GM18868 (cell line): Measurements from ENCODE around the gene STRBP.
A peak's percentile ranks its signal among the peaks of the same experiment; 100 is the strongest.
"Not testable (repeated sequence)": the region's sequence is repeated elsewhere in the genome, so short reads cannot be mapped to it uniquely, and the experiment has no call there.

Source experiments
- ATAC-seq: cut with Tn5 transposase; IDR thresholded peaks from one replicate; pipeline ENCODE4 v1.9.1; 2021; ENCODE audit warnings: mild to moderate bottlenecking, moderate library complexity; ENCODE audit not compliant: unreplicated experiment

STRBP gene

DNA sequence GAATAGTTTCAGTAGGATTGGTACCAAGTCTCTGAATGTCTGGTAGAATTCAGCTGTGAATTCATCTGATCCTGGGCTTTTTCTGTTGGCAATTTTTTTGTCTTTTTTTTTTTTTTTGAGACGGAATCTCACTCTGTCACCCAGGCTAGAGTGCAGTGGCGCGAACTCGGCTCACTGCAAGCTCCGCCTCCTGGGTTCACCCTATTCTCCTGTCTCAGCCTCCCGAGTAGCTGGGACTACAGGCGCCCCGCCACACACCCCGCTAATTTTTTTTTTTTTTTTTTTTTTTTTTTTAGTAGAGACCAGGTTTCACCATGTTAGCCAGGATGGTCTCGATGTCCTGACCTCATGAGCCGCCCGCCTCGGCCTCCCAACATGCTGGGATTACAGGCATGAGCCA is 67.9 kb downstream of the STRBP start:
- not testable (repeated sequence) for ATAC-seq

DNA sequence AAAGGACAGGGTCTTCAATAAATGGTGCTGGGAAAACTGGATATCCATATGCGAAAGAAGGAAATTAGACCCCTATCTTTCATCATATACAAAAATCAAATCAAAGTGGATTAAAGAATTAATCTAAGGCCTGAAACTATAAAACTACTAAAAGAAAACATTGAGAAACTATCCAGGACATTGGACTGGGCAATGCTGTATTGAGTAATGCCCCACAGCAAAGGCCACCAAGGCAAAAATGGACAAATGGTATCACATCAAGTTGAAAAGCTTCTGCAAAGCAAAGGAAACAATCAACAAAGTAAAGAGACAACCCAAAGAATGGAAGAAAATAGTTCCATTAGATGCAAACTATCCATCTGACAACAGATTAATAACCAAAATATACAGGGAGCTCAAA is 72.3 kb downstream of the STRBP start:
- no peak for ATAC-seq

DNA sequence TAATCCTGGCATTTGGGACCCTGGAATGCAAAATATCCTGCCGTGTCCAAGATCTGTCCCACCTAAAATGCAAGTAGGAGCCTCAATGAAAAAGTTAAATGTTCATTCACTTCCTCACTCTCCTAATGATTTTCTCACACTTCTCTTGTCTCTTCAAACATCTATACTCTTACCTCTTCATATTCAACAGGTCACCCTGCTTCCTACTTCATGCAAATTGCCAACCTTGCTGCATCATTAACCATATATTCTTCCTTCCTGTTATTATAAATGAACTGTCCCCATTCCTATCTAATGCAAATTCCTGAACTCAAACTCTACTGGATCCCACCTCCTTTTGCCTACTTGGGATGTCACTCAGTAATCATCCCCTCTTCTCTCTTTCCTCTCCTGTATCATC is 74.4 kb downstream of the STRBP start:
- no peak for ATAC-seq

DNA sequence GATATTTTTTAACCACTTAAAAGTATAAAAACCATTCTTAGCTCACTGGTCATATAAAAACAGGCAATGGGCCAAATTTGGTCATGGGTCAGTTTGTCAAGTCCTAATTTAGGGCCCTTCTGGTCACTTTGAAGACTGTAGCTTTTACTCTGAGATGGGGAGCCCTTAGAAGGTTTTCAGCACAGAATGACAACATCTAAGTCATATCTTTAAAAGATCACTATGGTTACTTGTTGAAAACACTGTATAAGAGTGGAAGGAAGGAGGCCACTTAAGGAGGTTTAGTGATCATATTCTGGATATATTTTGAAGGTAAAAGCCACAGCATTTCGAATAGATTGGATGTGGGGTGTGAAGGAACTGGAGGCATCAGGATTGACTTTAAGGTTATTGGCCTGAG is 76.7 kb downstream of the STRBP start:
- no peak for ATAC-seq

DNA sequence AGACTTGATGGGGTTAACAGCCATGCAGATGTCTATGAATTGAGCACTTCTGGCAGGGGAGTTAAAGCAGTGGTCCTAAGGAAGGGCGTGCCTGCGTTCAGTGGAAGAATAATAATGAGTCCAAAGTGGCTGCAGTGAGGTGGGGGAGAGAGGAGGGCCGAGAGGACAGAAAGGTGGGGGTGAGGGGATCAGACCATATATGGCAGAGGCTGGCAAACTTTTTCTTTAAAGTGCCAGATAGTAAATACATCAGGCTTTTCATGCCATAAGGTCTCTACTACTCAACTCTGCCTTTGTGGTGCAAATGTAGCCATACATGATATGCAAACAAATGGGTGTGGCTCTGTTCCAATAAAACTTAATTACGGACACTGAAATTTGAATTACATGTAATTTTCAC is 77.1 kb downstream of the STRBP start:
- ATAC-seq: no peak

DNA sequence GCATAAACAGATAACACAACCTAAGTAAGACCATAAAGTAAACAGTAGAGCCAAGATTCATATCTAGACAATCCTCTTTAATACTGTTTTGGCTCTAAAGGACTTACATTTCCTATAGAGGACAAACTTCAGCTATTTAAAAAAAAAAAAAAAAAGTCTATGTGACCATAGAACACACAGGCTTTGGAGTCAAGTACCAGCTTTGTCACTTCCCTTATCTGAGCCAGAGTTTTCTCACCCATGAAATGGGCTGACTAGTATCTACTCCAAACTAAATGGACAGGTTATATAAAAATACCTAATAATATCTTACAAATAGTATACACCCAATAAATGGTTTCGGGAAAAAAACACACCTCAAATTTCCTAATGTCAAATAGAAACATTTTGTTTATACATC is 81.3 kb downstream of the STRBP start:
- ATAC-seq: no peak

DNA sequence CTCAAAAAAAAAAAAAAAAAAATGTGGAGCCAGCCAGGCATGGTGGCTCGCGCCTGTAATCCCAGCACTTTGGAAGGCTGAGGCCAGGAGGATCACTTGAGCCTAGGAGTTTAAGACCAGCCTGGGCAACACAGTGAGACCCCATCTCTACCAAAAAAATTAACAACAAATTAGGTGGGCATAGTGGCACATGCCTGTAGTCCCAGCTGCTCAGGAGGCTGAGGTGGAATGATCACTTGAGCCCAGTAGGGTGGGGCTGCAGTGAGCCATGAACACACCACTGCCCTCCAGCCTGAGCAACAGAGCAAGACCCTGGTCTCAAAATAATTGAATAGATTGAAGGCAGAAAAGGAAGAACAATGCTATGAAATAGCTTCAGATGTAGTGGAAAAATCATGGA is 82.4 kb downstream of the STRBP start:
- not testable (repeated sequence) for ATAC-seq

DNA sequence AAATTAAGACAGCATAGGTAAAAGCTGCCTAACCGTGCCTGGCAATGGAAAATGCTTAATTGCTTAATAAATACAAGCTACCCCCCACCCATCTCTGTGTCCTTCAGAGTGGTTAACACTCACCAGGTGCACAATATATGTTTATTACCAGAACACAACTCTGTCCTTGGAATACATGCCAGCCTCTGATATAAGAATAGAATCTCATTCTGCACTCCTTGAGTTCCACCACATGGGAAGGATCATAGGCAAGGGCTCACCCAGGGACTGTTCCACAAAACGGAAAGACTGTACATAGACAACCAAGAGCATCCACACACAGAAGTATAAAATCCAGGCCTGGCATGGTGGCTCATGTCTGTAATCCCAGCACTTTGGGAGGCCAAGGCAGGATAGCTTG is 91.4 kb downstream of the STRBP start:
- no peak for ATAC-seq

DNA sequence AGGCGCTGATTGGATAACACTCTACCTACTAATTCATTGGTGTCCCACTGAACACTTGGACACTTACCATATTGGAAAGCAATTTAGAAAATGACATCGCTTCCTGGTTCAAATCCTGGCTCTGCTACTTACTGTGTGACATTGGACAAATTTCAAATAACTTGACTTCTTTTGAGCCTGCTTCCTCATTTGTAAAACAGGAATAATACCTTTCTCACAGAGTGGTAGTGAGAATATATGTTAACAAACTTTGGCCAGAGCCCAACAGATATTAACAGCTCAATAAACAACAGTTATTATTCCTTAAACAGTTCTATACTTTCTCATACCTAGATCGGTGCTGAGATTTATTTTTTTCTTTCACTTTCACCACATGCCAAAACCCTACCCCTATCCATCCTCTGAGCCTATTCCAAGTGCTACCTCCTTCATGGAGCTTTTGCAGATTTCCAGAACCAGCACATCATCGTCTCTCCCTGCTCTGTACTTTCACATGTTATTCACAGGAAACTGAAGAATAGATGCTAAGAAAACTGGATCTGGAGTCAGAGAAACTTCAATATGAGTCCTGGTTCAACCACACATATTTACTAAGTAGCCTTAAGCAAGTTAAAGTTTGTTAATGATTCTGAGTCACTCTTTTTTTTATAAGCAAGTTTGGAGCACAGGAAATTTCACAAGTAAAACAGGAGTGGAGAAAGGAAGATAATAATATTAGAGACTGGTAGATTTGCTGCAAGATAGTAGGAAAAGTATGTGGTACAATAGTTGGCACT is 92.3 kb downstream of the STRBP start:
- ATAC-seq: no peak

DNA sequence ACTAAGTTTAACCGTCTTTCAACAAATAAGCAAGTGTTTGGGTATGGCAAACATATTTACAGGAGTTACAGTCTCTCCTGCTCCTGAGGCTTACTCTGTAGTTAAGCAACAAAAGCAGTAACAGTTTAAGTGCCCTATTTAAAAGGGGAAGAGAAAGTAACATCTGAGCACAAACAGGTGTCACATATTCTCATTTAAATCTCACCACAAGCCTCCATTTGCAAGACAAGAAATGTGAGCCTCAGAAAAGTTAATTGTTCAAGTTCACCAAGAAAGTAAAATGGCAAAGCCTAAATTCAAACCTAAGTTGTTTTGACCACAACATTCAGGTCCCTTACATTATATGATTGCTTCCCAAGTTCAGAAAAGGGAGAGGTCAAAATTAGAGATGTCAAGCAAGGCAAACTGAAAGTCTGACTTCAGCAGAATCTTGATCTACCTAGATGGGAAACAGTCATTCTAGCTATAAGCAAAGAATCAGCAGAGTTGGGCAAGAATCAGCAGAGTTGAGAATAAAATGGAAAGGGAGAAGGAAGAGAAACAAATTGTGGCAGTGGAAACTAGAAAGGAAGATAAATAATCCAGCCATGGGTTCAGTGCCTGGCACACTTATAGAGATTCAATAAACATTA is 93.4 kb downstream of the STRBP start:
- ATAC-seq: peak; percentile 90

DNA sequence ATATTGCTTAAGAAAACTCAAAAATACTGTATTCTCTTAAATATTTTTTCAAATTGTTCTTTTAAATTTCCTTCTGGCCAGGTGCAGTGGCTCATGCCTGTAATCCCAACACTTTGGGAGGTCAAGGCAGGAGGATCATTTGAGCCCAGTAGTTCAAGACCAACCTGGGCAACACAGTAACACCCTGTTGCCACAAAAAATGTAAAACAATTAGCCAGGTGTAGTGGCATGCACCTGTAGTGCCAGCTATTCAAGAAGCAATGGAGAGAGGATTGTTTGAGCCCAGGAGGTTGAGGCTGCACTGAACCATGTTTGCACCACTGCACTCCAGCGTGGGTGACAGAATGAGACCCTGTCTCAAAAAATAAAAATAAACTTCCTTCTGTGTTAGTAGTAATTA is 94.3 kb downstream of the STRBP start:
- no peak for ATAC-seq

DNA sequence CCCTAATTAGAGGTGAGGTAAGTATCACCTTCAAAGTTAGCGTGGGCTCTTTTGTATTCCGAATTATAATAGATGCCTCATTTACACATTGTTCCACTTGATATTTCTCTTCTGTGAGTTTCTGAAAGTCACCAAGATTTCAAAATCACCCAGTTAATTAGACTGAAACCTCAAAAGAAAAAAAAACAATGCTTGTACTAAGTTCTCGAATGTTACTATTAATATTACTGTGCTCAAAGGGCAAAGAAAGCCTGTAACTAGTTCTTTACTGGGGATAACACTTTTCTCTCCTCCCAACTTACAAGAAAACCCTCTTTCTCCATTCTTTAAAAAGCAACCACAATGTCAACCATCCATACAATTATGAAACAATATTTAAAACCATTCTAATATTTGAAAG is 98.5 kb downstream of the STRBP start:
- ATAC-seq: no peak

DNA sequence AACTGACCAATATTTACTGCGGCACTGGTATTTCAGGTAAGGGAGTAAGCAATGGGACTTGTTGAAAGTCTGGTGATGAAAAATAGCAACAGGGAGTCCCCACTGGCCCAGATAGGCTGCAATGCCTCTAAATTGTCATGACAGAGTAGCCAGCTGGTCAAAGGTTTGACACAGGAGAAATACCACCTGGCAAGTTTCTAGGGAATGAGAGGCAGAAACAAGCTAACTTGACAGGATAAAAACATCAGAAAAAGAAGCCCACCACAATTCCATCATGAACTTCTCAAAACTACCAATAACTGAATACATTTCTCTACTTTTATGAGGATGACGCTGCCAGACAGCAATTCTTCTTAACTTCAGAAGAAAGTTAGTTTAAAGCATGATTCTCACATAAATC is 99.8 kb downstream of the STRBP start:
- ATAC-seq: no peak

DNA sequence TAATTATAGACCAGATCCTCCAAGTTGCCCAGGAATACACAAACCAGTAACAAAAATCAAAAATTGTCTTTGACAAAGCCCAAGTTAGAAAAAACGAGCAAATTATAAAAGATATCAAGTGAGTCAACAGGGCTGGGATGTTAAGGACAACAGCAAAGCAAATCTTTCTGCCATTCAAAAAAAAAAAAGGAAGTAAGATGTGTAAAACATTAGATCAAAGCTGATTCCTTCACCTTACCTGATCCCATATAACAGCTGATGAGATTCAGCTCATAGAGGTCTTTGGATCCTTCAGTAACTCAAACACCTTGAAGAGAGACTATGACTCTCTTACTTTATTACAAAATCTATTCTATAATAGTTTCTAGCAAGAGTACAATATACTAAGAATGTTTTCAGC is 100.9 kb downstream of the STRBP start:
- no peak for ATAC-seq

DNA sequence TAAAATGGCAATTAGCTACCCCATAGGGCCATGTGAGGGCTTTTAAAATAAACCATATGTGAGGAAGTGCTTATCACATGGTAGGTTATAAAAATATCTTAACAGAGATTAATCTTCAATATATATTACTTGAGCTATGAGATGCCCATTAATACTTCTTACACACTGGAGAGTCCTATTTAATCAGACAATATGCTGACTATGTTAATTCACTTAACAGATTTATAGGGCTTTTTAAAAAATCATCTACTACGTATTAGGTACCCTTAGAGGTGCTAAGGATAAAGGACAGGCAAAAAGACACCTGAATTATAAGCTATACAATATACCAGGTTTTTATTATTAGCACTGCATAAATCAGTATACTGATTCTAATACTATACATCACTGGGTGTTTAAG is 102.6 kb downstream of the STRBP start:
- no peak for ATAC-seq

DNA sequence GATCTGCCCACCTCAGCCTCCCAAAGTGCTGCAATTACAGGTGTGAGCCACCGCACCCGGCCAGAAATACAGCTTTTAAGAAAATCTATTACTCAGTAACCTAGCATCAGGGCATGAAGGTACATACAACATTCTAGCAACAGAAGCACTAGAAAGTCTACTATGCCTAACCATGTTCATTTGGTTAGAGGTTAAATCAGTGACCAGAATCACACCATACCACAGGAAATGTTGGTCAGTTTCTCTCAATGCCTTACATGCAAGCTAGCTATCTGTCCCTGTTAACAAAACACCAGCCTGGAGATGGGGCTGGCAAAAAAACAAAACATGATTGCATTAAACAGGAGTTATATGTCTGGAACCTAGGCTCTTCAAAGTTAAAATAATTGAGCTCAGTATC is 104.1 kb downstream of the STRBP start:
- no peak for ATAC-seq

DNA sequence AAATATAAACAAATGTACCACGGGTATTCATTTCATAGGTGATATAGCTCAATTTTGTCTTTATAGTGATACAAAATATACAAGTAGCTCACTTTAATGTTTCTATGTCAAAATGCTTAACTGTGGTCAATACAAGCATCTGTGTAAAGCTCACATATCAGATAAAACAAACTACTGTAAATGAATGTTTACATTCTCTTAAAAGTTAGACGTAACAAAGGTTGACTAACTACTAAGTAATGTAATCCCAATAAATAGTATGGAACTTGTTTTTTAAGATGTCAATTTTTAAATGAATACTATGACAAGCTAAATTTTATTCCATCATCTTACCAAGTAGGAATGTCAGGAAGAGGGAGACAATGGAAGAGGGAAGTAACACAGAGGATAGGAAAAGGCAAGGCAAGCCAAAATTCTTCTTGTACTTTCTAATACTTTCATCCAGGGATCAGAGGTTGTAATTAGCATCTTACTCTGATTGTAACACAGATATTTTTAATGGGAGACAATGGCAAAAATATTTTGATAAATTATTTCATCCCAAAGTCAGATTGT is 105.5 kb downstream of the STRBP start:
- no peak for ATAC-seq

DNA sequence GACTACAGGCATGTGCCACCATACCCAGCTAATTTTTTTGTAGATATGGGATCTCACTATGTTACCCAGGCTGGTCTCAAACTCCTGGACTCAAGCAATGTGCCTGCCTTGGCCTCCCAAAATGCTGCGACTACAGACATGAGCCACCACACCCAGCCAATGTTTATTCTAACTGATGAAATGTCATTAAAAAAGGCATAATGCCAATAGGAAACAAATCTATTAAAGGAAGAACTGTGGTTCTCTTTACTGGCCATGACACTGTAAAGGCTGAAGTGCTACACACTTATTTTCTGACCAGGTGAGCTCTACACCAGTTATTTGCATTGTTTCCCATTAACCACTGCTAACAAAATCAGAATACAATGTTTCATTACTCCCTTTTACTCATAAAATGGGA is 106.0 kb downstream of the STRBP start:
- no peak for ATAC-seq

DNA sequence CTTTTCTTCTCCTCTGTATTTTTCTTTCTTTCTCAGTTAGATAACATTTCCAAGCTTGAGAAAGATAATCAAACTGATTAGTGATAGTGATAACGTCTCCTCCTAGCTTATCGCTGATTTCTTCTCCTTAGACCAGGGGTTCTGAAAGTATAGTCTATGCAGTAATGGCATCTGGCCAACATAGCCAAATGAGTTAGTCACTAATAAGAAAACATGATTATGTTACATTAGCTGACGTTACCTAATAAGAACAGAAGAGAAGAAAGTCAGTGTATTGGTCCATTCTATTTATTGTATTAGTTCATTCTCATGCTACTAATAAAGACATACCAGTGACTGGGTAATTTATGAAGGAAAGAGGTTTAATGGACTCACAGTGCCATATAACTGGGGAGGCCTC is 111.2 kb downstream of the STRBP start:
- no peak for ATAC-seq

DNA sequence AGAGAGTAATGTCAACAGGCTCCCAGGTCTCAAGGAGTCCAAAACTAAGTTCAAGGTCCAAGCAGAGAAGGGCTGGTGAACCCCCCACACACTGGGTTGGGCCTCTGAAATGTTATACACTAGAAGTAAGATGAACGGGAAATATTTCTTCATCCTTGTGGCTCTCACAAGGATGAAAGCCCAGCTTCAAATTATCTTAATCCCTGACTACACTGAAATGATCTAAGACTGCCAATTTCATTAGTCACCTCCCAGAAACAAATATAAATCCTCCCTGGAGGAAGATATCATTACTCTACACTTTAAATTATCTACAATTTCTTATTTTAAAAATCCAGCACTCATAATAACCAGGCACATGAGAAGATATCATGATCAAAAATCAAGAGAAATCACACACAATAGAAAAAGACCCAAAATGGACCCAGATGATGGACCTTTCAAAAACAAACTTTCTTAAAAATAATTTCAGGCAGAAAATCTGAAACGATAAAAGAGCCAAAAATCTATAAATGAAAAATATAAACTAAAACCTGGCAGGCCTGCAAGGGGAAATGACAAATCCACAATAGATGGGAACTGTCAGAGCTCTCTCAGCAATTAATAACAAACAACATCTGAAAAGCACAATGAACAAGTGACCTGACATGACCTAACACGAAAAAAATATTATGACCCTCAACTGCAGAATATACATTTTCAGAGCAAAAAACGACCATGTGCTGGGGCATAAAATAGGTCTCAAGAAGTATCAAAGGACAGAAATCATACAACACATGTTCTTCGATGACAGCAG is 117.5 kb downstream of the STRBP start:
- ATAC-seq: no peak

DNA sequence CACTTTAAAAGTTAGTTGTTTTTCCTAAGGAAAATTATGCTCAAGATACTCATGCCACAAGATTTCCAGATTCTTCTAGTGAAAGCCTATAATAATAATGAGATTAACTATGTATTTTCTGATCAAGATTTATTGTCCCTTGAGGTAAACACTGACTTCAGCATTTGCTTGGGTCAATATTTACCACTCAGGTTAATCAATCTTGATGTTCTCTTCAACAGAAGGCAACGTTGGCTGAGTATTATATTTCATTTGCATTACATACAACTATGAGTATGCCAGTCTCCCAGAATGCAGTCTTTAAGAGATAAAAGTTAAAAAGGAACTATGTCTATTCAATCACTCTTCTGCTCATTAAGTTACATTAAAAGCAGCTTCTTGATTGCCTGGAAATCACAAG is 119.3 kb downstream of the STRBP start:
- no peak for ATAC-seq

DNA sequence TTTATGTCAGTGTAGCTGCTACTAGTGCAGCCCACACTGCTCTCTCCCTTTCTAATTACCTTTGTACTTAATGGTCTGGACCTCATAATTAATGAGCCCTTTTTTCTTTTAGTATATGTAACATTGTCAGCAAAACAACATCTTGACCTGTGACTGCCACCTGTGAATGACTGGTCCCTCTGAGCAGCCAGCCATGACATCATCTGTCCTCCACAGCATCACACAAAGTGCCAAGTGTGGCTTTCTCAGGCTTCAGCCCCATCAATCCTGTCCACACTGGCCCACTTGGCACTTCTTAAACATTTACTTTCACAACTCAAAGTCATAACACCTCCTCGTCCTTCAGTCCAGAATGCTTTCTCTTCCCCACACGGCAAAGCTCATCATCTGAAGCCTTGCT is 130.2 kb downstream of the STRBP start:
- ATAC-seq: no peak
